Trophoblast cell (in vitro differentiated cells and primary cell): ENCODE data around the gene CMTM1.
A peak's percentile ranks its signal among the peaks of the same experiment; 100 is the strongest.

ENCODE experiments used
- DNase-seq, 2 donors: peaks; one replicate each; pipeline ENCODE4 v3.0.0-alpha.2; 2016
- H2AFZ ChIP-seq: 2 replicates; pipeline ENCODE4 v1.6.1; 2013; ENCODE audit warnings: low read length, moderate library complexity, mild to moderate bottlenecking; ENCODE audit not compliant: insufficient read depth, poor library complexity
- H2AK5ac ChIP-seq: 2 replicates; pipeline ENCODE4 v1.6.1; 2013; ENCODE audit warnings: mild to moderate bottlenecking, low read length
- H2BK120ac ChIP-seq: 2 replicates; pipeline ENCODE4 v1.6.1; 2013; ENCODE audit warnings: low read length, mild to moderate bottlenecking, moderate library complexity; ENCODE audit not compliant: insufficient read depth, poor library complexity
- H2BK12ac ChIP-seq: 2 replicates; pipeline ENCODE4 v1.6.1; 2013; ENCODE audit warnings: mild to moderate bottlenecking, low read length, moderate library complexity
- H2BK5ac ChIP-seq: 2 replicates; pipeline ENCODE4 v1.6.1; 2013; ENCODE audit warnings: low read length, low read depth, moderate library complexity, mild to moderate bottlenecking; ENCODE audit not compliant: poor library complexity
- H3K14ac ChIP-seq: 2 replicates; pipeline ENCODE4 v1.6.1; 2013; ENCODE audit warnings: mild to moderate bottlenecking, low read length
- H3K18ac ChIP-seq: 2 replicates; pipeline ENCODE4 v1.6.1; 2013; ENCODE audit warnings: mild to moderate bottlenecking, low read length
- H3K23ac ChIP-seq: 2 replicates; pipeline ENCODE4 v1.6.1; 2013; ENCODE audit warnings: low read length
- H3K27ac ChIP-seq: 2 replicates; pipeline ENCODE4 v1.5.1; 2013; ENCODE audit warnings: low read depth, mild to moderate bottlenecking, inconsistent platforms, low read length, moderate library complexity
- H3K27me3 ChIP-seq: 2 replicates; pipeline ENCODE4 v1.6.1; 2013; ENCODE audit warnings: inconsistent platforms, mild to moderate bottlenecking, low read length, moderate library complexity; ENCODE audit not compliant: insufficient read depth
- H3K36me3 ChIP-seq, 2 experiments: 1 replicate in 1 of 2; 2 replicates in 1 of 2; pipeline ENCODE4 v1.6.1; 2013; ENCODE audit warnings: low read length in 2 of 2, mild to moderate bottlenecking in 2 of 2, moderate library complexity in 1 of 2; ENCODE audit not compliant: insufficient read depth in 2 of 2, control insufficient read depth in 1 of 2
- H3K4ac ChIP-seq: 2 replicates; pipeline ENCODE4 v1.6.1; 2013; ENCODE audit warnings: low read depth, mild to moderate bottlenecking, low read length, moderate library complexity
- H3K4me1 ChIP-seq, 2 experiments: 1 replicate in 1 of 2; 2 replicates in 1 of 2; pipeline ENCODE4 v1.6.1; 2013; ENCODE audit warnings: low read length in 2 of 2, mild to moderate bottlenecking in 2 of 2, moderate library complexity in 1 of 2; ENCODE audit not compliant: insufficient read depth in 2 of 2, control insufficient read depth in 1 of 2
- H3K4me2 ChIP-seq: 2 replicates; pipeline ENCODE4 v1.6.1; 2013; ENCODE audit warnings: inconsistent platforms, mild to moderate bottlenecking, low read length, moderate library complexity
- H3K4me3 ChIP-seq: 2 replicates; pipeline ENCODE4 v1.5.1; 2013; ENCODE audit warnings: mild to moderate bottlenecking, low read depth, low read length, inconsistent platforms
- H3K79me1 ChIP-seq: one replicate; pipeline ENCODE4 v1.6.1; 2013; ENCODE audit warnings: low read length
- H3K79me2 ChIP-seq: 2 replicates; pipeline ENCODE4 v1.6.1; 2013; ENCODE audit warnings: low read length, mild to moderate bottlenecking; ENCODE audit not compliant: control insufficient read depth, insufficient read depth, poor library complexity
- H3K9ac ChIP-seq: 2 replicates; pipeline ENCODE4 v1.6.1; 2013; ENCODE audit warnings: mild to moderate bottlenecking, low read length
- H3K9me3 ChIP-seq: 2 replicates; pipeline ENCODE4 v1.6.1; 2013; ENCODE audit warnings: low read depth, mild to moderate bottlenecking, control low read depth, inconsistent platforms, low read length; ENCODE audit not compliant: insufficient read depth
- H4K12ac ChIP-seq: 2 replicates; pipeline ENCODE4 v1.6.1; 2013; ENCODE audit warnings: low read depth, mild to moderate bottlenecking, low read length, moderate library complexity
- H4K8ac ChIP-seq: 2 replicates; pipeline ENCODE4 v1.6.1; 2013; ENCODE audit warnings: low read depth, mild to moderate bottlenecking, low read length, moderate library complexity
- H4K91ac ChIP-seq: one replicate; pipeline ENCODE4 v1.6.1; 2013; ENCODE audit warnings: low read depth, mild to moderate bottlenecking, low read length, moderate library complexity
- WGBS: extraction: QIAGEN DNeasy Blood & Tissue Kit; methylation state at CpG from one replicate; pipeline ENCODE4 v1.1.7; 2013; ENCODE audit warnings: missing lambda C conversion rate; ENCODE audit not compliant: insufficient read length, insufficient coverage; ENCODE audit errors: extremely low coverage; 5-methylcytosine and 5-hydroxymethylcytosine counted together

Gene CMTM1

GRCh38 chr16:66542396-66542795, 23.8 kb upstream of the CMTM1 start:
- no peak overlapping the region for H2AFZ ChIP-seq
- H3K27ac ChIP-seq, result no peak overlapping the region
- H4K12ac ChIP-seq, result no peak overlapping the region
- H3K27me3 ChIP-seq, result no peaks in the 10 kb centered on the region
- peaks cover 2 to 10% of the 10 kb centered on the region in 2 experiments for H3K4me1 ChIP-seq
- no peaks in the 10 kb centered on the region for H3K9me3 ChIP-seq
- no peak overlapping the region for H3K4ac ChIP-seq
- H4K91ac ChIP-seq, result no peak overlapping the region
- no peak overlapping the region for H3K4me3 ChIP-seq
- no CpG with 5 or more reads among the region's 3 CpGs for WGBS
- no peaks in the 10 kb centered on the region for H3K79me1 ChIP-seq
- no peaks in the 10 kb centered on the region for H3K79me2 ChIP-seq
- no peak overlapping the region for H3K9ac ChIP-seq
- no peak overlapping the region for H3K4me2 ChIP-seq
- no peak overlapping the region for H2BK12ac ChIP-seq
- no peak overlapping the region for H3K23ac ChIP-seq
- no peak overlapping the region for H2BK5ac ChIP-seq
- no peak overlapping the region for H2AK5ac ChIP-seq
- no peak overlapping the region for H4K8ac ChIP-seq
- DNase-seq, result no peak
- H3K36me3 ChIP-seq, result peaks cover 0 to 4% of the 10 kb centered on the region in 2 experiments
- no peak overlapping the region for H2BK120ac ChIP-seq
- H3K14ac ChIP-seq, result no peak overlapping the region
- no peak overlapping the region for H3K18ac ChIP-seq

GRCh38 chr16:66543541-66543940, 22.7 kb upstream of the CMTM1 start:
- Histone ChIP-seq H3K36me3 (peaks cover 0 to 4% of the 10 kb centered on the region in 2 experiments), H2BK12ac (no peak overlapping the region), H4K12ac (no peak overlapping the region), H4K8ac (no peak overlapping the region), H2BK5ac (no peak overlapping the region), H3K27ac (no peak overlapping the region), H3K4me3 (no peak overlapping the region), H3K4me2 (no peak overlapping the region), H3K9ac (no peak overlapping the region), H3K18ac (no peak overlapping the region), H3K79me1 (no peaks in the 10 kb centered on the region), H3K14ac (no peak overlapping the region), H2AK5ac (no peak overlapping the region), H2AFZ (no peak overlapping the region), H3K27me3 (no peaks in the 10 kb centered on the region), H3K79me2 (no peaks in the 10 kb centered on the region), H3K9me3 (peaks cover 3% of the 10 kb centered on the region), H2BK120ac (no peak overlapping the region), H3K4ac (no peak overlapping the region), H3K4me1 (peaks cover 2 to 10% of the 10 kb centered on the region in 2 experiments), H4K91ac (no peak overlapping the region), H3K23ac (no peak overlapping the region)
- no peak for DNase-seq
- WGBS, result no CpG with 5 or more reads among the region's 6 CpGs

- no CpG with 5 or more reads among the region's 7 CpGs for WGBS
- H2AFZ ChIP-seq, result no peak overlapping the region
Measured at GRCh38 chr16:66544016-66544757, 22.1 kb upstream of the CMTM1 start.

GRCh38 chr16:66547101-66547989, 18.9 kb upstream of the CMTM1 start:
- no peak overlapping the region for H2BK12ac ChIP-seq

More at GRCh38 chr16:66544016-66544757, 22.1 kb upstream of the CMTM1 start:
- H3K9me3 ChIP-seq, result peaks cover 3% of the 10 kb centered on the region
- H3K18ac ChIP-seq, result no peak overlapping the region
- H3K36me3 ChIP-seq, result peaks cover 0 to 4% of the 10 kb centered on the region in 2 experiments
- H4K91ac ChIP-seq, result no peak overlapping the region
- H3K9ac ChIP-seq, result no peak overlapping the region
- H3K4me3 ChIP-seq, result no peak overlapping the region
- H2BK5ac ChIP-seq, result no peak overlapping the region
- H3K23ac ChIP-seq, result no peak overlapping the region
- H2BK12ac ChIP-seq, result no peak overlapping the region
- H3K4me1 ChIP-seq, result peaks cover 3 to 10% of the 10 kb centered on the region in 2 experiments
- no peak for DNase-seq
- no peaks in the 10 kb centered on the region for H3K27me3 ChIP-seq
- no peak overlapping the region for H4K8ac ChIP-seq
- no peak overlapping the region for H3K27ac ChIP-seq
- H2AK5ac ChIP-seq, result no peak overlapping the region
- peaks cover under 1% of the 10 kb centered on the region for H3K79me1 ChIP-seq
- no peak overlapping the region for H4K12ac ChIP-seq
- no peak overlapping the region for H3K14ac ChIP-seq
- H3K79me2 ChIP-seq, result no peaks in the 10 kb centered on the region
- no peak overlapping the region for H3K4me2 ChIP-seq
- no peak overlapping the region for H2BK120ac ChIP-seq
- H3K4ac ChIP-seq, result no peak overlapping the region

More at GRCh38 chr16:66547101-66547989, 18.9 kb upstream of the CMTM1 start:
- Histone ChIP-seq H4K12ac (peak overlapping the region; percentile 36), H3K4ac (no peak overlapping the region), H2AFZ (peak overlapping the region; percentile 18), H3K14ac (no peak overlapping the region), H3K79me1 (peaks cover 13% of the 10 kb centered on the region), H4K8ac (no peak overlapping the region), H3K4me1 (peaks cover 10 to 12% of the 10 kb centered on the region in 2 experiments), H4K91ac (no peak overlapping the region), H3K23ac (no peak overlapping the region), H3K9me3 (peaks cover 3% of the 10 kb centered on the region), H3K9ac (no peak overlapping the region), H3K36me3 (peaks cover 0 to 4% of the 10 kb centered on the region in 2 experiments), H2AK5ac (no peak overlapping the region), H3K79me2 (peaks cover 11% of the 10 kb centered on the region), H3K4me2 (no peak overlapping the region), H2BK120ac (no peak overlapping the region), H2BK5ac (no peak overlapping the region), H3K4me3 (no peak overlapping the region), H3K27me3 (no peaks in the 10 kb centered on the region), H3K18ac (no peak overlapping the region), H3K27ac (no peak overlapping the region)
- no peak for DNase-seq
- WGBS, result no CpG with 5 or more reads among the region's 5 CpGs
